ENCODE results near the gene COLEC12. TPM values are rescaled to one million over a fixed set of nuclear protein-coding genes. Genes with fewer than 3 reads are reported as not detected.
A peak's percentile ranks its signal among the peaks of the same experiment; 100 is the strongest.

Gene COLEC12
- total RNA-seq, 4 donors from 2014 or later: 8.3 to 22.2 (median 21.4) TPM

DNA sequence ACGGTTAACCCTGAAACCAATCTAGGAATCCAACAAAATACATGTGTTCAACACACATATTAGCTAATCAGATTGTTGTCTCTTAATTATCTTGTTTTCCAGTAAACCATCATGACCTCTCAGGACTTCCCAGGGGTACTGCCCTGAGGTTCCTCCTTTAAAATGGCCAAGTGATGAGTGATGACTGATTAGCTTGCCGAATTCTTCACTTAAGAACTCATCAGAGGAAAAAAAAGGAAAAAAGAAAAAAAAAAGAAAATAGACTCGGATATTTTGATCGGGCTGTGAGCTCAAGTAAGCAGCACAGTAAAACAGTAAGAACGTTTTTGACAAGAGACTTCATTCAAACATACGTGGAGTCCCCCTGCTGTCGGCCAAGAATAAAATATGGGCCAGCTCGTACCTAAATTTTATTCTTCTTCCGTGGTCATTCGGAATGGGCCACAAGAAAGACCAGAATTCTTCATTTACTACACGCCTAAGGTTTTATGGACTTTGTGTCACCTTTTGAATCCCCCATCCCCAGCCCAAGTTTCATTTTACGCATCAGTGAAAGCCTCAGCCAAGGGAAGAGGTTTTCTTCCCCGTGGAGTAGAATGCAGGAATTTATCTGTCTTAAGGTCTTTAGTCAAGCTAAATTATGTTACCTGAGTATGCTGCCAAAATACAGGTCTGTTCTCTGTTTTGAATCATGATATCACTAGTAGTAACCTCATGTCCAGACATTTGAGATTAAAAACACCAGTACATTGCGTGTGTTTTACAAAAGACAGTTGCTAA, 40.5 kb downstream of the COLEC12 start:
- 67 to 73% methylated on average over 14 of the region's 14 CpGs for WGBS, 2 donors
- no peak overlapping the region for H3K27ac ChIP-seq

DNA sequence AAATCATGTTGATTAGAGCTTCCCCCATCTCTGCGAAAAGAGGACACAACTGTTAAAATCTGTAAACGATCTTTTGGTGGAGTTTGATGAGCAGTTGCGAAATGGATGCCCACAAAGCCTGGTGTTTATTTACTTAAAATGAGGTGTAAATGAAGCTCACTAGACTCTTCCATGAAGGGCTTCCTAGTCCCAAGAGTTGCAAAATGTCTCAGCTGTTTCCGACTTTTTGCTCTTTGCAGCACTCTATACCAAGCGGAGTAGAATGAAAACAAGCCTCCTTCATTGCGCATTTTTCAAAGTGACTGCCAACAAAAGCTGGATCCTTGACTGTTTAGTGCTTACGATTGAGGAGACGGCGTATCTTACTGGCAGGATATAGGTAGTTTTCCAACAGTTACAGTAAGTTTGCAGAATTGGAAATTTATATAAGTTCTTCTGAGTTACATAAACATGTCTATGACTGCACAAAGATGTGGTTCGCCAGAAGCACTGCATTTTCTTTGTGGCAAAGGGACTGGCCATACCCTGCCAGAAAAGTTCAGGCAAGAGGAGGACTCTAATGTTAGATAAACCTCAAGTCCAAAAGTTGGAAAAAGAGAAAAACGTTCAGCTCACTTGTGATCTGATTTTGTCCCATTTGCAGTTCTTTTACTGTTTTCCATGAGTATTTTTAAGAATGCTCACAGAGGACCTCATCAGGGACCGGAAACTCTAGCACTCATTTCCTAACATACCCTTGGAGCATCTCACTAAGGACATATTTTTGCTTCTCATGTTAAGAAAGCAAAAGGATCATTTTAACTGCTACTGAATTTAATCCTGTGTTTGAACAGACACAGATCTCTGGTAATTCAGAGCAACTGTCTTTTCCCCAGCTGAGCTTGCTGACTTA, 42.7 kb downstream of the COLEC12 start:
- TF ChIP-seq POLR2A (IDR thresholded peaks at IDR 0.05) (no peak), EP300 (IDR thresholded peaks at IDR 0.05) (peak in 1 of 2 donors; percentile 45)
- Histone ChIP-seq H3K9me3 (peaks cover 0 to 2% (median 0%) of the 10 kb centered on the region in 4 donors), H3K4me1 (peaks cover 0 to 40% (median 1%) of the 10 kb centered on the region in 4 donors), H3K27me3 (no peaks in the 10 kb centered on the region), H3K4me3 (no peak overlapping the region), H3K27ac (peak overlapping the region in 1 of 4 donors; percentile 12), H3K36me3 (no peaks in the 10 kb centered on the region)
- DNase-seq (ENCODE audit: low spot score in 2 of 2): peak in 1 of 2 donors; percentile 56
- 60 to 69% methylated on average over 12 of the region's 12 CpGs for WGBS, 2 donors

More for the DNA sequence above, 40.5 kb downstream of the COLEC12 start:
- peaks cover 0 to 36% (median 3%) of the 10 kb centered on the region in 4 donors for H3K4me1 ChIP-seq
- H3K27me3 ChIP-seq: no peaks in the 10 kb centered on the region
- H3K4me3 ChIP-seq: no peak overlapping the region
- TF ChIP-seq, protein P1, sequence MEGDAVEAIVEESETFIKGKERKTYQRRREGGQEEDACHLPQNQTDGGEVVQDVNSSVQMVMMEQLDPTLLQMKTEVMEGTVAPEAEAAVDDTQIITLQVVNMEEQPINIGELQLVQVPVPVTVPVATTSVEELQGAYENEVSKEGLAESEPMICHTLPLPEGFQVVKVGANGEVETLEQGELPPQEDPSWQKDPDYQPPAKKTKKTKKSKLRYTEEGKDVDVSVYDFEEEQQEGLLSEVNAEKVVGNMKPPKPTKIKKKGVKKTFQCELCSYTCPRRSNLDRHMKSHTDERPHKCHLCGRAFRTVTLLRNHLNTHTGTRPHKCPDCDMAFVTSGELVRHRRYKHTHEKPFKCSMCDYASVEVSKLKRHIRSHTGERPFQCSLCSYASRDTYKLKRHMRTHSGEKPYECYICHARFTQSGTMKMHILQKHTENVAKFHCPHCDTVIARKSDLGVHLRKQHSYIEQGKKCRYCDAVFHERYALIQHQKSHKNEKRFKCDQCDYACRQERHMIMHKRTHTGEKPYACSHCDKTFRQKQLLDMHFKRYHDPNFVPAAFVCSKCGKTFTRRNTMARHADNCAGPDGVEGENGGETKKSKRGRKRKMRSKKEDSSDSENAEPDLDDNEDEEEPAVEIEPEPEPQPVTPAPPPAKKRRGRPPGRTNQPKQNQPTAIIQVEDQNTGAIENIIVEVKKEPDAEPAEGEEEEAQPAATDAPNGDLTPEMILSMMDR (IDR thresholded peaks at IDR 0.05): no peak
- TF ChIP-seq POLR2A (IDR thresholded peaks at IDR 0.05) (no peak), EP300 (IDR thresholded peaks at IDR 0.05) (no peak)
- DNase-seq (ENCODE audit: low spot score in 2 of 2): no peak
- H3K9me3 ChIP-seq: no peaks in the 10 kb centered on the region
- H3K36me3 ChIP-seq: no peaks in the 10 kb centered on the region

DNA sequence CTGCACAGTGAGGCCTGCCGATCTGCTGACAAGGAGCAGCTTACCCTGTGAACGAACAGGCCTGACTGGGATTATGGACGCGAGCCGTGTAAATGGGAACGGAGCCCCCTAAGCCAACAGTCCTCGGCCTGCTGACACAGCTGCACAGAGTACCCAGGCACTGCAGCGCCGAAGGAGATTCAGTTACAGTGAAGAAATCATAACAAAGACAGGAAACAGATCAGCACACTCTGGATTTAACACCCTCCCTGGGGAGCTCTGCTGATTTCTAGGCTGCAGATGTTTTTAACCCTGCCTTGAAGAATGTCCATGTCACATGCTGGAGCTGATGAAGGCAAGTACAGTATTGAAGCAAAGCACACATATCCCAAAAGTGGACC, 43.4 kb downstream of the COLEC12 start:
- peaks cover 0 to 7% (median 0%) of the 10 kb centered on the region in 4 donors for H3K9me3 ChIP-seq
- peak overlapping the region in 2 of 4 donors; percentile 60 to 77 for H3K27ac ChIP-seq
- H3K36me3 ChIP-seq: no peaks in the 10 kb centered on the region
- H3K4me3 ChIP-seq: peak overlapping the region in 1 of 4 donors; percentile 23
- DNase-seq (ENCODE audit: low spot score in 2 of 2): peak; percentile 29 to 64
- peaks cover 0 to 42% (median 1%) of the 10 kb centered on the region in 4 donors for H3K4me1 ChIP-seq
- 14 to 22% methylated on average over 9 of the region's 9 CpGs for WGBS, 2 donors
- TF ChIP-seq POLR2A (IDR thresholded peaks at IDR 0.05) (no peak), EP300 (IDR thresholded peaks at IDR 0.05) (peak in 1 of 2 donors; percentile 64)
- TF ChIP-seq, protein P1 (IDR thresholded peaks at IDR 0.05): no peak
- H3K27me3 ChIP-seq: no peaks in the 10 kb centered on the region

DNA sequence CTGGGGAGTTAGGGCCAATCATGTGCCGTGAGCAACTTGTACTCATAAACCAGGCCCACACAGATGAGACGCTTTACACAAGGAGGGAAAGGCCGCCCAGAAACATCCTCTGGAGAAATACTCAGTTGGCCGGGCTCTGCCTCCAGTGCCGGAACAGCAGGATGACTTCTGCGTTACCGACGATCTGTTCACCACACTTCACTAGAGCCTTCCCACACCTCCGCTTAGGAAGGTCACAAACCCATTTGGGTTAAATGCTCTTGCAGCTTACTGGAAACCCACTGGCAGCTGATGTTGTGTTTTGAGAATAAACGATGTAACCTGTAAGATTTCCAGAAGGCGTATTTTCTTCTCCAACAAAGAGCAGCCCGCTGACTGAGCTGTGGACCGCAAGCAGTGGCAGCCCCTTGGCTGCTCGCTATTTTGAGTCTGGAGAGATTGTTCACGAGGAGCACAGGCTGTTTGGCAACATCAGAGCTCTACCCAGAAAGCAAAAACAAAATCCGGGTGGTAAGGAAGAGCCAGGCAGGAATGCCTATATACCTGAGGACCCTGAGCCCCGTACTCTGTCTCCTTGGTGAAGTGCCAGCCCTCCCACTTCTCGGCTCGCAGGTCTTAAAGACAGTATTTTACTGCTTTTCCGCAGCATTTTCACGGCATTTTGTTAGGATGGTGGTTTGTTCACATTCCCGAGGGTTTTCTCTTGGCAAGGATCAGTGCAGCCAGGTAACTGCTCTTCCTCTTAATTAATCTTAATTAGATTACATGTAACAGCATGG, 44.0 kb downstream of the COLEC12 start:
- TF ChIP-seq, protein P1 (IDR thresholded peaks at IDR 0.05): no peak
- peak in 1 of 2 donors; percentile 59 for TF ChIP-seq EP300 (IDR thresholded peaks at IDR 0.05)
- DNase-seq (ENCODE audit: low spot score in 2 of 2): peak; percentile 30 to 67
- H3K36me3 ChIP-seq: no peaks in the 10 kb centered on the region
- no peaks in the 10 kb centered on the region for H3K27me3 ChIP-seq
- H3K4me1 ChIP-seq: peaks cover 0 to 42% (median 1%) of the 10 kb centered on the region in 4 donors
- peaks cover 0 to 13% (median 0%) of the 10 kb centered on the region in 4 donors for H3K9me3 ChIP-seq
- WGBS, 2 donors: 60 to 63% methylated on average over 21 to 22 of the region's 22 CpGs
- peak overlapping the region in 1 of 4 donors; percentile 23 for H3K4me3 ChIP-seq
- peak overlapping the region in 2 of 4 donors; percentile 77 to 78 for H3K27ac ChIP-seq

DNA sequence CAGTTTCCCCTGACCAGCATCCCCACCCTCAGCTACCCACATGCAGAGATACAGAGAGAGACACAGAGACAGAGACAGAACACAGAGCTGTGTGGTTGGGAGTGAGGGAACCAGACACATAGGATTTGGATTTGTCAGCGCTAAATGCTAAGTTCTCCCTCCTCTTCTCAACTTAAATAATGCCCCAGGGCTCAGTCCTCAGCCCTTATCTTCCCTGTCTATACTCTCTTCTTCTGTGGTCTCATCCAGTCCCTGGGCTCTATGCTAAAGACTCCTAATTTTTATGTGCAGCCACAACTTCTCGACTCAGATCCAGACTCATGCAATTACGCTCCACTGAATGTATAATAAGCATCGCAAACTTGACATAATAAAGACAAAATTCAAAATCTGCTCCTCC, 47.1 kb downstream of the COLEC12 start:
- peaks cover 0 to 28% (median 3%) of the 10 kb centered on the region in 4 donors for H3K9me3 ChIP-seq
- no peak for DNase-seq (ENCODE audit: low spot score in 2 of 2)
- H3K36me3 ChIP-seq: no peaks in the 10 kb centered on the region
- peaks cover 0 to 46% (median 1%) of the 10 kb centered on the region in 4 donors for H3K4me1 ChIP-seq
- no peak overlapping the region for H3K4me3 ChIP-seq
- WGBS, 2 donors: 89 to 97% methylated on average over 4 of the region's 4 CpGs
- no peak for TF ChIP-seq POLR2A (IDR thresholded peaks at IDR 0.05)
- H3K27ac ChIP-seq: peak overlapping the region in 1 of 4 donors; percentile 39
- no peaks in the 10 kb centered on the region for H3K27me3 ChIP-seq
